C4-2B (cell line): ENCODE measurements around the gene AP4E1.
"Not testable (repeated sequence)": the region's sequence is repeated elsewhere in the genome, so short reads cannot be mapped to it uniquely, and the experiment has no call there.

ENCODE experiments used
- ZFX ChIP-seq: fragments of 450-650 bp; IDR thresholded peaks from 2 replicates; pipeline ENCODE4 v1.6.1; 2017
- TF ChIP-seq, protein P1 (sequence below): fragments of 450-650 bp; conservative IDR thresholded peaks from 2 replicates; pipeline ENCODE4 v1.5.1; 2017; ENCODE audit warnings: mild to moderate bottlenecking

DNA sequence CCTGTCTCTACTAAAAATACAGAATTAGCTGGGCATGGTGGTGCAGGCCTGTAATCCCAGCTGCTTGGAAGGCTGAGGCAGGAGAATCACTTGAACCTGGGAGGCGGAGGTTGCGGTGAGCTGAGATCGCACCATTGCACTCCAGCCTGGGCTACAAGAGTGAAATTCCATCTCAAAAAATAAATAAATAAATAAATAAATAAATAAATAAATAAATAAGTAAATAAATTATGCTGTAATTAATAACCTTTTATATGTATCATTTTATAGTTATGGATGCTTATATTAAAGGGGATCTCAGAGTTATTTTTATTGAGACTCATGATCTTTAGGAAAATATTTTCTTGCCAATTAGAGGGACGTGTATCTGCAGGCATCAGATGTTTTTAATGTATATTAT lies 10.9 kb downstream of the AP4E1 start:
- TF ChIP-seq, protein P1, sequence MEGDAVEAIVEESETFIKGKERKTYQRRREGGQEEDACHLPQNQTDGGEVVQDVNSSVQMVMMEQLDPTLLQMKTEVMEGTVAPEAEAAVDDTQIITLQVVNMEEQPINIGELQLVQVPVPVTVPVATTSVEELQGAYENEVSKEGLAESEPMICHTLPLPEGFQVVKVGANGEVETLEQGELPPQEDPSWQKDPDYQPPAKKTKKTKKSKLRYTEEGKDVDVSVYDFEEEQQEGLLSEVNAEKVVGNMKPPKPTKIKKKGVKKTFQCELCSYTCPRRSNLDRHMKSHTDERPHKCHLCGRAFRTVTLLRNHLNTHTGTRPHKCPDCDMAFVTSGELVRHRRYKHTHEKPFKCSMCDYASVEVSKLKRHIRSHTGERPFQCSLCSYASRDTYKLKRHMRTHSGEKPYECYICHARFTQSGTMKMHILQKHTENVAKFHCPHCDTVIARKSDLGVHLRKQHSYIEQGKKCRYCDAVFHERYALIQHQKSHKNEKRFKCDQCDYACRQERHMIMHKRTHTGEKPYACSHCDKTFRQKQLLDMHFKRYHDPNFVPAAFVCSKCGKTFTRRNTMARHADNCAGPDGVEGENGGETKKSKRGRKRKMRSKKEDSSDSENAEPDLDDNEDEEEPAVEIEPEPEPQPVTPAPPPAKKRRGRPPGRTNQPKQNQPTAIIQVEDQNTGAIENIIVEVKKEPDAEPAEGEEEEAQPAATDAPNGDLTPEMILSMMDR = not testable (repeated sequence)
- not testable (repeated sequence) for TF ChIP-seq ZFX
